ENCODE results near the gene LOXL1.

GRCh38 chr15:73882761-73883419, 43.4 kb upstream of the LOXL1 start:
- TF ChIP-seq EP300 (IDR thresholded peaks at IDR 0.05; ENCODE audit: borderline replicate concordance in 1 of 2, low read depth in 1 of 2, low read length in 1 of 2): no peak
- no peak for TF ChIP-seq MAX (IDR thresholded peaks at IDR 0.05; ENCODE audit: low read depth)
- TF ChIP-seq USF2 (IDR thresholded peaks at IDR 0.05; ENCODE audit: borderline replicate concordance, low read depth, low read length): no peak
- no peak for TF ChIP-seq EZH2phosphoT487 (IDR thresholded peaks at IDR 0.05; ENCODE audit: borderline replicate concordance, low read depth)
- TF ChIP-seq NFIC (IDR thresholded peaks at IDR 0.05; ENCODE audit: borderline replicate concordance): no peak
- TF ChIP-seq, protein P1, sequence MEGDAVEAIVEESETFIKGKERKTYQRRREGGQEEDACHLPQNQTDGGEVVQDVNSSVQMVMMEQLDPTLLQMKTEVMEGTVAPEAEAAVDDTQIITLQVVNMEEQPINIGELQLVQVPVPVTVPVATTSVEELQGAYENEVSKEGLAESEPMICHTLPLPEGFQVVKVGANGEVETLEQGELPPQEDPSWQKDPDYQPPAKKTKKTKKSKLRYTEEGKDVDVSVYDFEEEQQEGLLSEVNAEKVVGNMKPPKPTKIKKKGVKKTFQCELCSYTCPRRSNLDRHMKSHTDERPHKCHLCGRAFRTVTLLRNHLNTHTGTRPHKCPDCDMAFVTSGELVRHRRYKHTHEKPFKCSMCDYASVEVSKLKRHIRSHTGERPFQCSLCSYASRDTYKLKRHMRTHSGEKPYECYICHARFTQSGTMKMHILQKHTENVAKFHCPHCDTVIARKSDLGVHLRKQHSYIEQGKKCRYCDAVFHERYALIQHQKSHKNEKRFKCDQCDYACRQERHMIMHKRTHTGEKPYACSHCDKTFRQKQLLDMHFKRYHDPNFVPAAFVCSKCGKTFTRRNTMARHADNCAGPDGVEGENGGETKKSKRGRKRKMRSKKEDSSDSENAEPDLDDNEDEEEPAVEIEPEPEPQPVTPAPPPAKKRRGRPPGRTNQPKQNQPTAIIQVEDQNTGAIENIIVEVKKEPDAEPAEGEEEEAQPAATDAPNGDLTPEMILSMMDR (IDR thresholded peaks at IDR 0.05): no peak
- TF ChIP-seq YY1 (IDR thresholded peaks at IDR 0.05; ENCODE audit: low read depth): no peak
- no peak for TF ChIP-seq RFX5 (IDR thresholded peaks at IDR 0.05; ENCODE audit: low read length)
- TF ChIP-seq GATA2 (CRISPR knock-in tag; IDR thresholded peaks at IDR 0.05): no peak
- TF ChIP-seq ELF1 (IDR thresholded peaks at IDR 0.05): no peak
- no peak for TF ChIP-seq TAF1 (IDR thresholded peaks at IDR 0.05; ENCODE audit: borderline replicate concordance, low read depth, low read length)
